ENCODE results near the gene INTS2.

GRCh38 chr17:61833536-61834193 is 94.1 kb downstream of the INTS2 start:
- TF ChIP-seq CTCF (IDR thresholded peaks at IDR 0.05) = no peak
- TF ChIP-seq EZH2 (IDR thresholded peaks at IDR 0.05) = no peak
- no peak for TF ChIP-seq EZH2phosphoT487 (IDR thresholded peaks at IDR 0.05)
